Measurements from ENCODE around the gene KRTAP19-5.

Gene KRTAP19-5

GRCh38 chr21:30468900-30469714, 32.8 kb downstream of the KRTAP19-5 start:
- no peak for DNase-seq (ENCODE audit: low spot score in 2 of 2)
- Histone ChIP-seq H3K27me3 (ENCODE audit: low read depth) (no peaks in the 10 kb centered on the region), H3K4me1 (no peaks in the 10 kb centered on the region), H3K36me3 (replicated peaks) (no peaks in the 10 kb centered on the region), H3K4me3 (no peak overlapping the region), H3K9me3 (no peaks in the 10 kb centered on the region)
- in situ Hi-C loops (cut with MboI; ENCODE audit: low sequenced_read_pairs) = no loop called here

DNA sequence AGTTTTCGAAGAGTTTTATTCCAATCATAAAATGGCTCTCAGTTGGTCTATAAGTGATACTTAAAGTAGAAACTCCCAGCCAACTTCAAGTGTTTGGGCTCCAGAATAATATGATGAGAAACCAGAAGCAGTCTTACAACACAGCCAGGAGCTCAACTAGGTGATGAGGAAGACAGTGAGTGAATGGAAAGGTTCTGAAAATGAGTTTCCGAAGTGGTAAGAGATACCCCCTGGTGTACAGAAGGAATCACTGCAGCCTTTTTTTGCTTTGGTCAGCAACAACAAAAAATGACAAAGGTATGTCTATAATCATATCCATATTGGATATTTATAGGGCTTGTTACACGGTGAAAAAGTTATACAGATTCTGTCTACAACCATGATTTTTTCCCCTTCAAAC, 38.2 kb downstream of the KRTAP19-5 start:
- Histone ChIP-seq H3K27me3 (ENCODE audit: low read depth) (no peaks in the 10 kb centered on the region), H3K4me3 (no peak overlapping the region), H3K4me1 (no peaks in the 10 kb centered on the region), H3K9me3 (no peaks in the 10 kb centered on the region), H3K36me3 (replicated peaks) (no peaks in the 10 kb centered on the region)
- in situ Hi-C loops (cut with MboI; ENCODE audit: low sequenced_read_pairs) = no loop called here
- DNase-seq (ENCODE audit: low spot score in 2 of 2) = no peak
